Endothelial cell of umbilical vein (primary cell): ENCODE results near the gene BCAR3. TPM values are rescaled to one million over a fixed set of nuclear protein-coding genes. Genes with fewer than 3 reads are reported as not detected.

Experiments
- BruUV-seq: library from RNA; stranded (reverse); fragments of 400-500 nt; replicated peaks from 2 replicates; lab custom pipeline; 2021; lab: Mats Ljungman, UMichigan
- CTCF ChIA-PET: fragments of 300-600, 350-600 bp; sonication (Branson Sonifier 250); formaldehyde crosslinking; loops from one replicate; lab custom pipeline; 2021; ENCODE audit warnings: antibody characterized with exemption, inconsistent platforms; lab: Charles Lee
- POLR2A ChIA-PET: fragments of 300-600, 350-600 bp; sonication (Branson Sonifier 250); formaldehyde crosslinking; loops from one replicate; lab custom pipeline; 2021; ENCODE audit warnings: antibody characterized with exemption, inconsistent platforms; lab: Charles Lee
- DNase-seq: peaks from one replicate; pipeline ENCODE4 v3.0.0-alpha.2; 2011; ENCODE audit warnings: low read depth, low spot score
- FAIRE-seq: peaks from 2 replicates; lab custom pipeline; 2011; peaks lifted over from hg19 to GRCh38; lab: Jason Lieb, UNC
- H2AFZ ChIP-seq: 2 replicates; pipeline ENCODE4 v1.6.0; 2012; ENCODE audit warnings: low read depth, low read length, control low read depth, inconsistent platforms
- H3K27ac ChIP-seq: 2 replicates; pipeline ENCODE4 v1.5.1; 2011; ENCODE audit warnings: low read depth, mild to moderate bottlenecking, control low read depth, low read length, moderate library complexity; ENCODE audit not compliant: insufficient read depth
- H3K27me3 ChIP-seq, 2 experiments: 2 replicates each; pipeline versions ENCODE4 v1.6.0 to v1.6.1; 2011; ENCODE audit warnings: low read length in 2 of 2, mixed read lengths in 1 of 2; ENCODE audit not compliant: control insufficient read depth in 2 of 2, insufficient read depth in 2 of 2
- H3K36me3 ChIP-seq, 2 experiments: 2 replicates in 1 of 2; 3 replicates in 1 of 2; pipeline ENCODE4 v1.5.1; 2011; ENCODE audit warnings: low read length in 2 of 2, mild to moderate bottlenecking in 1 of 2, moderate library complexity in 1 of 2; ENCODE audit not compliant: control insufficient read depth in 2 of 2, insufficient read depth in 2 of 2; ENCODE audit errors: extremely low read depth in 1 of 2
- H3K4me1 ChIP-seq: 3 replicates; pipeline ENCODE4 v1.5.1; 2011; ENCODE audit warnings: mild to moderate bottlenecking, low read length; ENCODE audit not compliant: control insufficient read depth, insufficient read depth; ENCODE audit errors: extremely low read depth
- H3K4me2 ChIP-seq: 2 replicates; pipeline ENCODE4 v1.6.1; 2011; ENCODE audit warnings: low read length, control low read depth, mixed read lengths; ENCODE audit not compliant: insufficient read depth
- H3K4me3 ChIP-seq, 3 experiments: fragments of 200-600 bp in 1 of 3; sonication (generic), shearing (Covaris generic) in 1 of 3; replicated peaks in 1 of 3; 2 replicates each; pipeline ENCODE4 v1.5.1; 2011 to 2016; ENCODE audit warnings: control low read depth in 3 of 3, low read length in 3 of 3, mild to moderate bottlenecking in 2 of 3, inconsistent platforms in 1 of 3, low read depth in 1 of 3, moderate library complexity in 1 of 3; ENCODE audit not compliant: insufficient read depth in 1 of 3
- H3K79me2 ChIP-seq: 2 replicates; pipeline ENCODE4 v1.6.0; 2012; ENCODE audit warnings: low read length, inconsistent platforms; ENCODE audit not compliant: control insufficient read depth, insufficient read depth
- H3K9ac ChIP-seq: replicated peaks from 2 replicates; pipeline ENCODE3; 2011; ENCODE audit warnings: low read length, control low read depth; ENCODE audit not compliant: insufficient read depth; ENCODE audit errors: extremely low read depth
- H3K9me1 ChIP-seq: replicated peaks from 3 replicates; pipeline ENCODE4 v1.6.0; 2011; ENCODE audit warnings: mild to moderate bottlenecking, low read length; ENCODE audit not compliant: control insufficient read depth, insufficient read depth; ENCODE audit errors: extremely low read depth
- H3K9me3 ChIP-seq: replicated peaks from 2 replicates; pipeline ENCODE4 v1.5.1; 2012; ENCODE audit warnings: low read length, inconsistent platforms; ENCODE audit not compliant: control insufficient read depth, insufficient read depth
- H4K20me1 ChIP-seq: replicated peaks from 2 replicates; pipeline ENCODE3; 2011; ENCODE audit warnings: mild to moderate bottlenecking, low read length; ENCODE audit not compliant: control insufficient read depth, insufficient read depth; ENCODE audit errors: extremely low read depth
- EZH2 ChIP-seq: IDR thresholded peaks from 2 replicates; pipeline ENCODE4 v1.6.1; 2012; ENCODE audit warnings: borderline replicate concordance, low read depth, mild to moderate bottlenecking, moderate library complexity, low read length, inconsistent platforms; ENCODE audit not compliant: severe bottlenecking
- FOS ChIP-seq: IDR thresholded peaks from 2 replicates; pipeline ENCODE4 v1.6.1; 2011; ENCODE audit warnings: mild to moderate bottlenecking, low read length, moderate library complexity, borderline replicate concordance; ENCODE audit not compliant: insufficient read depth
- GATA2 ChIP-seq: IDR thresholded peaks from 2 replicates; pipeline ENCODE4 v1.7.0; 2011; ENCODE audit warnings: low read depth, mild to moderate bottlenecking, moderate library complexity, mixed read lengths, low read length; ENCODE audit not compliant: insufficient read length, insufficient read depth
- JUN ChIP-seq: IDR thresholded peaks from 2 replicates; pipeline ENCODE4 v1.6.1; 2011; ENCODE audit warnings: borderline replicate concordance, low read depth; ENCODE audit not compliant: insufficient read length, insufficient read depth
- MYC ChIP-seq: IDR thresholded peaks from one replicate; pipeline ENCODE4 v1.6.1; 2011; ENCODE audit warnings: mild to moderate bottlenecking, low read depth, low read length
- POLR2A ChIP-seq: IDR thresholded peaks from 2 replicates; pipeline ENCODE4 v1.6.1; 2012; ENCODE audit warnings: low read depth, mild to moderate bottlenecking, control low read depth, low read length
- POLR2AphosphoS5 ChIP-seq: IDR thresholded peaks from 2 replicates; pipeline ENCODE4 v1.6.1; 2012; ENCODE audit warnings: low read depth, mild to moderate bottlenecking, control low read depth, low read length, moderate library complexity; ENCODE audit not compliant: insufficient read depth
- dilution Hi-C: fragments of 300-500 bp; cut with MboI; formaldehyde crosslinking; loops from one replicate; pipeline ENCODE4 v1.15.0; 2019; ENCODE audit warnings: low sequenced_read_pairs; ENCODE audit not compliant: extremely low pct_ligation_motif_present
- intact Hi-C: fragments of 100-400 bp; cut with micrococcal nuclease; formaldehyde crosslinking; loops from one replicate; pipeline ENCODE4 v1.10.0; 2022
- polyA plus RNA-seq, 4 experiments: library from polyadenylated mRNA; depleted of rRNA in 3 of 4; stranded (reverse) in 3 of 4; unstranded in 1 of 4; fragments of >200 nt; gene quantifications; 2 replicates each; pipeline versions ENCODE4 v1.2.1 to v1.2.3, GENCODE V29; 2011 to 2012; ENCODE audit warnings: missing spikeins in 1 of 4
- total RNA-seq: library from RNA; stranded (reverse); gene quantifications from 2 replicates; pipeline ENCODE4 v1.2.3, GENCODE V29; 2021
- TF ChIP-seq, protein P1 (sequence below), 2 donors: IDR thresholded peaks; 1 replicate in 1 of 2; 2 replicates in 1 of 2; pipeline ENCODE4 v1.5.1; 2011; ENCODE audit warnings: low read length in 2 of 2, mild to moderate bottlenecking in 2 of 2, moderate library complexity in 2 of 2, control low read depth in 1 of 2, inconsistent platforms in 1 of 2, low read depth in 1 of 2; ENCODE audit not compliant: insufficient read depth in 1 of 2; ENCODE audit errors: extremely low read depth in 1 of 2
- TF ChIP-seq, protein P2 (sequence below): IDR thresholded peaks from 2 replicates; pipeline ENCODE4 v1.6.1; 2011; ENCODE audit not compliant: insufficient read depth, insufficient read length

The BCAR3 gene
- total and polyA plus RNA-seq, 2 donors (not counting 3 experiments of a cell fraction or from before 2014, with no cell fraction given) = 17.5 to 32.9 TPM

DNA sequence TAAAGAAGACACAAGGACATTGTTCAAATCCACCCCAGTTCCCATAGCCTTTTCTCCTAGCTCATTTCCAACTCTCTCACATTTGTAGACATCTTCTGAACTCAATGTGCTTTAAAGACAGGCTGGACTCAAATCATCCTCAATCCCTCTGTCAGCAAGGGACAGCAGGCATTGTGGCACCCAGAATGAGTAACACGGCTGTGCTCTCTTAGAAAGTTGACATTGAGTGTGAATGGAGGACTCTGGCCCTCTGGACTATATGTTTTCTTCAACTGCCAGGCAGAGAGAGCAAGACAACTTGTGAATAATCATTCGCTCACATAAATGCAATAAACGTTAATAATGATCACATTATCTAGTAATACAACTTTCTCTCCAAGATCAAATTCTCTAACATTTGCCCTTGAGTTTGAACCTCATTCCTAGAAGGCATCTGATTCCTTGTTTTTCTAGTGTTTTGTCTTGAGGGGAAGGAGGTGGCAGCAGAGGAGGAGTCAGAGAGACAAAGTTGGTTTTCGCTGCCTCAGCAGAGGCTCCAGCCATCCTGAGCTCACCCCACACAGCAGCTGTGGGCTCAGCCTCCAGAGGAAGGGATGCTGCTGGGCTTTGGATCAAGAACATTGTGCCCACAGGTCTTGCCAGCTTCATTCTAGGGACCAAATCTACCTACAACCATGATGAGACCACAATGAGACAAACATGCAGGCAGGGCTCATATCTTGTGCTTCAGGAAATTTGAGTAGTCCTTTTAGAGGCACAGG is 85.1 kb downstream of the BCAR3 start:
- no TSS peak for BruUV-seq
- Histone ChIP-seq H2AFZ (no peak overlapping the region), H3K4me3 (no peak overlapping the region), H4K20me1 (no peaks in the 10 kb centered on the region), H3K9ac (no peak overlapping the region), H3K36me3 (peaks cover 0 to 3% of the 10 kb centered on the region in 2 experiments), H3K79me2 (peaks cover 97% of the 10 kb centered on the region), H3K9me1 (no peaks in the 10 kb centered on the region), H3K4me1 (peaks cover 9% of the 10 kb centered on the region), H3K9me3 (no peaks in the 10 kb centered on the region), H3K27me3 (no peaks in the 10 kb centered on the region), H3K4me2 (no peak overlapping the region), H3K27ac (no peak overlapping the region)
- CTCF ChIA-PET = interaction anchor here (0.8 to 1.1 kb wide), 2 partner anchors 160 to 218 kb away, joined by 3 read pairs; no protein-coding TSS in a partner anchor
- FAIRE-seq (no peak), DNase-seq (no peak)
- TF ChIP-seq EZH2 = no peak
- no peak for TF ChIP-seq POLR2AphosphoS5
- no peak for TF ChIP-seq GATA2
- no peak for TF ChIP-seq POLR2A
- no peak for TF ChIP-seq FOS
- dilution Hi-C loops (no loop called here), intact Hi-C loops (no loop called here)
- POLR2A ChIA-PET = no interaction called here

DNA sequence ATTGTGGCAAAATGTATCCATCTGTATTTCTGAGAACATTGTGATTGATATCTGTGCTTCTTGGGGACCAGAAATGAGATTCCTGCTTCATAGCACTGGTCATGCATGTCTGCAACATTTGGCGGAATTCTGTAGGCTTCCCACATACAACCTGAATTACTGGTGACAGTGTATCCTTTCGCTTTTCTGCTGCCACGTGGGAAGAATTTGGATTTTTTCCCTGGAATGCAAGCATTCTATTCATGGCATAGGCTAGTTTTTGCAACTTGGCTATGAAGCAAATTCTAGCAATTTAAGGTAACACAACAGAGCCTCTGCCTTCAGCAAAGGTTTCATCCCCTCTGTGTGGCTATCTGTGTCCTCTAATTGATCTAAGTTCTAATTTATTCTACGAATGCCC is 85.9 kb downstream of the BCAR3 start:
- dilution Hi-C loops = no loop called here
- Histone ChIP-seq H3K4me3 (no peak overlapping the region), H3K79me2 (peaks cover 90% of the 10 kb centered on the region), H3K27me3 (no peaks in the 10 kb centered on the region), H3K4me1 (peaks cover 10% of the 10 kb centered on the region), H3K9me3 (no peaks in the 10 kb centered on the region), H3K36me3 (peaks cover 0 to 3% of the 10 kb centered on the region in 2 experiments), H4K20me1 (no peaks in the 10 kb centered on the region), H3K9ac (no peak overlapping the region), H3K27ac (no peak overlapping the region), H3K9me1 (no peaks in the 10 kb centered on the region), H2AFZ (no peak overlapping the region), H3K4me2 (no peak overlapping the region)
- FAIRE-seq = no peak
- intact Hi-C loops = no loop called here
- ChIA-PET POLR2A (no interaction called here), CTCF (no interaction called here)
- no TSS peak for BruUV-seq
- TF ChIP-seq, protein P1, sequence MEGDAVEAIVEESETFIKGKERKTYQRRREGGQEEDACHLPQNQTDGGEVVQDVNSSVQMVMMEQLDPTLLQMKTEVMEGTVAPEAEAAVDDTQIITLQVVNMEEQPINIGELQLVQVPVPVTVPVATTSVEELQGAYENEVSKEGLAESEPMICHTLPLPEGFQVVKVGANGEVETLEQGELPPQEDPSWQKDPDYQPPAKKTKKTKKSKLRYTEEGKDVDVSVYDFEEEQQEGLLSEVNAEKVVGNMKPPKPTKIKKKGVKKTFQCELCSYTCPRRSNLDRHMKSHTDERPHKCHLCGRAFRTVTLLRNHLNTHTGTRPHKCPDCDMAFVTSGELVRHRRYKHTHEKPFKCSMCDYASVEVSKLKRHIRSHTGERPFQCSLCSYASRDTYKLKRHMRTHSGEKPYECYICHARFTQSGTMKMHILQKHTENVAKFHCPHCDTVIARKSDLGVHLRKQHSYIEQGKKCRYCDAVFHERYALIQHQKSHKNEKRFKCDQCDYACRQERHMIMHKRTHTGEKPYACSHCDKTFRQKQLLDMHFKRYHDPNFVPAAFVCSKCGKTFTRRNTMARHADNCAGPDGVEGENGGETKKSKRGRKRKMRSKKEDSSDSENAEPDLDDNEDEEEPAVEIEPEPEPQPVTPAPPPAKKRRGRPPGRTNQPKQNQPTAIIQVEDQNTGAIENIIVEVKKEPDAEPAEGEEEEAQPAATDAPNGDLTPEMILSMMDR (IDR thresholded peaks at IDR 0.05; ENCODE audit: extremely low read depth in 1 of 2, insufficient read depth in 1 of 2, low read depth in 1 of 2, low read length in 2 of 2) = no peak
- TF ChIP-seq FOS = no peak
- TF ChIP-seq, protein P2, sequence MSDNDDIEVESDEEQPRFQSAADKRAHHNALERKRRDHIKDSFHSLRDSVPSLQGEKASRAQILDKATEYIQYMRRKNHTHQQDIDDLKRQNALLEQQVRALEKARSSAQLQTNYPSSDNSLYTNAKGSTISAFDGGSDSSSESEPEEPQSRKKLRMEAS = no peak
- no peak for TF ChIP-seq POLR2AphosphoS5
- TF ChIP-seq JUN = no peak
- TF ChIP-seq GATA2 = no peak
- no peak for TF ChIP-seq EZH2
- no peak for TF ChIP-seq MYC
- TF ChIP-seq POLR2A = no peak
- no peak for DNase-seq
